K562 (cell line): Measurements from ENCODE around the gene MANF. TPM values are rescaled to one million over a fixed set of nuclear protein-coding genes. Genes with fewer than 3 reads are reported as not detected.
A peak's percentile ranks its signal among the peaks of the same experiment; 100 is the strongest.

Source experiments
- ATAC-seq: fragments of 200-7000 bp; cut with Tn5 transposase; 3 replicates; pipeline ENCODE4 v1.9.1; 2020; ENCODE audit warnings: moderate library complexity
- BruUV-seq: library from RNA; stranded (reverse); fragments of 400-500 nt; replicated peaks from 2 replicates; lab custom pipeline; 2021; lab: Mats Ljungman, UMichigan
- CTCF ChIA-PET: fragments of 300-600 bp; formaldehyde crosslinking; extraction: SDS; loops from one replicate; lab custom pipeline; 2021; ENCODE audit warnings: low intra/inter-chr PET ratio; lab: Yijun Ruan, JAX
- POLR2A ChIA-PET: fragments of 300-600, 350-650 bp; sonication (Branson Sonifier 250); formaldehyde crosslinking; extraction: SDS; loops from one replicate; lab custom pipeline; 2021; ENCODE audit warnings: antibody characterized with exemption, inconsistent platforms; lab: Yijun Ruan, JAX
- DNase-seq, 4 experiments: peaks; one replicate each; pipeline versions ENCODE4 v3.0.0 to v3.0.0-alpha.2; 2011 to 2018; ENCODE audit warnings: low spot score in 3 of 4, mixed read lengths in 3 of 4; ENCODE audit errors: extremely low read depth in 1 of 4
- FAIRE-seq: peaks from 2 replicates; lab custom pipeline; 2011; peaks lifted over from hg19 to GRCh38; lab: Jason Lieb, UNC
- H2AFZ ChIP-seq: 2 replicates; pipeline ENCODE4 v1.6.0; 2011; ENCODE audit warnings: low read depth, low read length, control low read depth, inconsistent platforms
- H3K27ac ChIP-seq: fragments of 200-600 bp; 3 replicates; pipeline ENCODE4 v1.8.0; 2011; ENCODE audit warnings: low read depth, mild to moderate bottlenecking, control low read depth, inconsistent platforms, low read length, moderate library complexity, mixed read lengths; ENCODE audit errors: extremely low read depth
- H3K27me3 ChIP-seq, 2 experiments: fragments of 300-600 bp in 1 of 2; 2 replicates in 1 of 2; 3 replicates in 1 of 2; pipeline versions ENCODE4 v1.6.0 to v1.8.0; 2011; ENCODE audit warnings: inconsistent platforms in 2 of 2, low read length in 2 of 2, mild to moderate bottlenecking in 1 of 2, mixed read lengths in 1 of 2, moderate library complexity in 1 of 2; ENCODE audit not compliant: control insufficient read depth in 2 of 2, insufficient read depth in 2 of 2
- H3K36me3 ChIP-seq: fragments of 300-600 bp; 3 replicates; pipeline ENCODE4 v1.8.0; 2011; ENCODE audit warnings: mild to moderate bottlenecking, low read length, inconsistent platforms; ENCODE audit not compliant: control insufficient read depth, insufficient read depth
- H3K4me1 ChIP-seq, 2 experiments: fragments of 200-600 bp in 1 of 2; replicated peaks in 1 of 2; 2 replicates in 1 of 2; 3 replicates in 1 of 2; pipeline versions ENCODE4 v1.5.1 to v1.8.0; 2011; ENCODE audit warnings: inconsistent platforms in 2 of 2, low read length in 2 of 2, mild to moderate bottlenecking in 1 of 2, mixed read lengths in 1 of 2, moderate library complexity in 1 of 2; ENCODE audit not compliant: control insufficient read depth in 2 of 2, insufficient read depth in 2 of 2
- H3K4me2 ChIP-seq: 2 replicates; pipeline ENCODE4 v1.6.1; 2011; ENCODE audit warnings: low read length, control low read depth, inconsistent platforms, mixed read lengths; ENCODE audit not compliant: insufficient read depth
- H3K4me3 ChIP-seq: fragments of 200-600 bp; sonication (generic), shearing (Covaris generic); 2 replicates; pipeline ENCODE4 v1.5.1; 2016; ENCODE audit warnings: control low read depth, inconsistent platforms
- H3K79me2 ChIP-seq: fragments of 200-600 bp; 3 replicates; pipeline ENCODE4 v1.8.0; 2011; ENCODE audit warnings: low read length, inconsistent platforms; ENCODE audit not compliant: control insufficient read depth, insufficient read depth
- H3K9ac ChIP-seq, 2 experiments: 2 replicates each; pipeline versions ENCODE4 v1.6.0 to v1.6.1; 2011; ENCODE audit warnings: low read depth in 2 of 2, low read length in 2 of 2, control low read depth in 1 of 2, inconsistent platforms in 1 of 2, mild to moderate bottlenecking in 1 of 2, mixed read lengths in 1 of 2; ENCODE audit not compliant: insufficient read depth in 1 of 2
- H3K9me1 ChIP-seq: one replicate; pipeline ENCODE4 v1.6.0; 2011; ENCODE audit warnings: inconsistent platforms, mild to moderate bottlenecking, low read length, moderate library complexity; ENCODE audit not compliant: control insufficient read depth, insufficient read depth
- H3K9me3 ChIP-seq: replicated peaks from 2 replicates; pipeline ENCODE4 v1.5.1; 2011; ENCODE audit warnings: low read depth, low read length, inconsistent platforms; ENCODE audit not compliant: control insufficient read depth, insufficient read depth
- H4K20me1 ChIP-seq: replicated peaks from 2 replicates; pipeline ENCODE4 v1.6.1; 2011; ENCODE audit warnings: low read length, inconsistent platforms, mixed read lengths; ENCODE audit not compliant: control insufficient read depth, insufficient read depth
- E2F3 ChIP-seq: fragments of 250-450 bp; sonication (Bioruptor Pico); IDR thresholded peaks from 2 replicates; pipeline ENCODE4 v1.4.0; 2020; ENCODE audit warnings: mild to moderate bottlenecking
- HEY1 ChIP-seq: fragments of 250-450 bp; sonication (Bioruptor Pico); IDR thresholded peaks from 2 replicates; pipeline ENCODE4 v1.5.0; 2020; ENCODE audit warnings: mild to moderate bottlenecking, moderate library complexity, borderline replicate concordance
- HOXB6 ChIP-seq: fragments of 250-450 bp; sonication (Bioruptor Pico); IDR thresholded peaks from 2 replicates; pipeline ENCODE4 v1.5.1; 2022; ENCODE audit warnings: mild to moderate bottlenecking, borderline replicate concordance
- LCOR ChIP-seq: sonication (generic); formaldehyde crosslinking; IDR thresholded peaks from 2 replicates; pipeline ENCODE4 v1.8.0; 2022; ENCODE audit warnings: mild to moderate bottlenecking, missing genetic modification reagents
- MIER1 ChIP-seq: fragments of 450-650 bp; IDR thresholded peaks from 2 replicates; pipeline ENCODE4 v1.6.1; 2016; ENCODE audit warnings: antibody characterized with exemption, mild to moderate bottlenecking, low read depth
- PML ChIP-seq: IDR thresholded peaks from 2 replicates; pipeline ENCODE4 v1.6.1; 2012; ENCODE audit warnings: low read length, inconsistent platforms
- POLR3A ChIP-seq: IDR thresholded peaks from 2 replicates; pipeline ENCODE4 v1.6.1; 2011; ENCODE audit warnings: borderline replicate concordance, mild to moderate bottlenecking, moderate library complexity; ENCODE audit not compliant: insufficient read length, insufficient read depth; ENCODE audit errors: extremely low read depth
- SMARCB1 ChIP-seq: IDR thresholded peaks from 2 replicates; pipeline ENCODE4 v1.6.1; 2011; ENCODE audit warnings: improper control_type of control experiment, low read depth; ENCODE audit not compliant: insufficient read length
- ZNF445 ChIP-seq: fragments of 250-450 bp; sonication (Bioruptor Pico); IDR thresholded peaks from 2 replicates; pipeline ENCODE4 v1.4.0; 2020; ENCODE audit warnings: low read depth, mild to moderate bottlenecking, moderate library complexity
- WGBS: fragments of 100-300 bp; shearing (Covaris generic); methylation state at CpG from one replicate; pipeline ENCODE4 v1.1.6; 2016; ENCODE audit warnings: low coverage, mixed read lengths; ENCODE audit not compliant: insufficient coverage; ENCODE audit errors: missing lambda C conversion rate; 5-methylcytosine and 5-hydroxymethylcytosine counted together
- in situ Hi-C: fragments of 300-500 bp; cut with MboI; formaldehyde crosslinking; loops from 4 replicates; pipeline ENCODE4 v1.15.0; 2018; ENCODE audit warnings: inconsistent platforms, mixed read lengths
- intact Hi-C: fragments of 100-400 bp; cut with micrococcal nuclease; formaldehyde crosslinking; loops from 2 replicates; pipeline ENCODE4 v1.14.2; 2022
- polyA plus RNA-seq, 8 experiments: library from polyadenylated mRNA; depleted of rRNA in 4 of 8; stranded (reverse) in 5 of 8; unstranded in 3 of 8; fragments of >200 nt; fragmentation: Nextera tagmentation in 2 of 8; fragmentation: Illumina TruSeq in 1 of 8; extraction: Ambion mirVana in 2 of 8; extraction: Trizol in 1 of 8; gene quantifications; 2 replicates each; pipeline versions ENCODE4 v1.2.1 to v1.2.3, GENCODE V29; 2011 to 2014; ENCODE audit warnings: inconsistent platforms in 1 of 8, missing spikeins in 1 of 8
- total RNA-seq, 7 experiments: library from RNA; depleted of rRNA in 6 of 7; stranded (reverse); fragments of >200 nt in 6 of 7; fragmentation: Illumina TruSeq in 2 of 7; extraction: Trizol in 2 of 7; gene quantifications; 2 replicates each; pipeline versions ENCODE4 v1.2.1 to v1.2.3, GENCODE V29; 2011 to 2021; ENCODE audit warnings: low replicate concordance in 1 of 7
- TF ChIP-seq, protein P1 (sequence below): fragments of 450-650 bp; IDR thresholded peaks from 2 replicates; pipeline ENCODE4 v1.6.1; 2016; ENCODE audit warnings: mild to moderate bottlenecking
- TF ChIP-seq, protein P2 (sequence below): fragments of 250-450 bp; sonication (Bioruptor Pico); IDR thresholded peaks from 2 replicates; pipeline ENCODE4 v1.8.0; 2021; ENCODE audit warnings: moderate library complexity, mild to moderate bottlenecking, inconsistent platforms
- TF ChIP-seq, protein P3 (sequence below): sonication (generic); formaldehyde crosslinking; IDR thresholded peaks from 2 replicates; pipeline ENCODE4 v1.8.1; 2023; ENCODE audit warnings: mild to moderate bottlenecking, missing genetic modification reagents

MANF gene
- total and polyA plus RNA-seq, 9 of the 15 experiments (the other 6 are each of a cell fraction or from before 2014, with no cell fraction given): 6.5 to 52.7 (median 42.3) TPM

DNA sequence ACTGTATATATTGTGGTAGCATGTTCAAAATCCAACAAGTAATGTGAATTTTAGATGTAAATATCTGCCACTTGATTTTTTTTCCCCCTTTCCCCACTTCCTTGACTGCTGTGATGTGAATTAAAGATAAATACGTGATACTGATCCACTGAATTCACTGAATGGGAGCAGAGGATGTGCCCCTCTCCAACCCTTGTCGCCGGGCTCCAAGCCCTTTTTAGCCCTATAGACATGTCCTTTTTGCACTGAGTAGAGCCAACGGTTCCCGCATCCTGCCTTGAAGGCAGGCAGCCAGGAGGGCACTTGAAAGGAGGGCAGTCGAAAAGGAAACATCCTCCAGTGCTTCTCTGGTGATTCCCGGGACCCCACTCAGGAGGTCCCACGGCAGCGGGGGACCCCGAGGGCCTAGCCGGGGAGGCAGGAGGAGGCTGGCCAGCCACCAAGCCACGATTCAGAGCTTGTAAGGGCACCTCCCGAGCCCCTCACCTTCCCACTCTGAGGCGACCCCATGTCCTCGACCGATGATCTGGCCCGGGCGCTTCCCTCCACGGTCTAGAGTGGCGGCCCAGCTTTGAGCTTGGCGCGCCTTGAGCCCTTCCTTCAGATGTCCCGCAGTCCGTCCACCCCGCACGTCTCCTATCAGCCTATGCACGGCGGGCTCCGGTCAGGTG lies 901 bp upstream of the MANF start (continued):
- TF ChIP-seq, protein P1, sequence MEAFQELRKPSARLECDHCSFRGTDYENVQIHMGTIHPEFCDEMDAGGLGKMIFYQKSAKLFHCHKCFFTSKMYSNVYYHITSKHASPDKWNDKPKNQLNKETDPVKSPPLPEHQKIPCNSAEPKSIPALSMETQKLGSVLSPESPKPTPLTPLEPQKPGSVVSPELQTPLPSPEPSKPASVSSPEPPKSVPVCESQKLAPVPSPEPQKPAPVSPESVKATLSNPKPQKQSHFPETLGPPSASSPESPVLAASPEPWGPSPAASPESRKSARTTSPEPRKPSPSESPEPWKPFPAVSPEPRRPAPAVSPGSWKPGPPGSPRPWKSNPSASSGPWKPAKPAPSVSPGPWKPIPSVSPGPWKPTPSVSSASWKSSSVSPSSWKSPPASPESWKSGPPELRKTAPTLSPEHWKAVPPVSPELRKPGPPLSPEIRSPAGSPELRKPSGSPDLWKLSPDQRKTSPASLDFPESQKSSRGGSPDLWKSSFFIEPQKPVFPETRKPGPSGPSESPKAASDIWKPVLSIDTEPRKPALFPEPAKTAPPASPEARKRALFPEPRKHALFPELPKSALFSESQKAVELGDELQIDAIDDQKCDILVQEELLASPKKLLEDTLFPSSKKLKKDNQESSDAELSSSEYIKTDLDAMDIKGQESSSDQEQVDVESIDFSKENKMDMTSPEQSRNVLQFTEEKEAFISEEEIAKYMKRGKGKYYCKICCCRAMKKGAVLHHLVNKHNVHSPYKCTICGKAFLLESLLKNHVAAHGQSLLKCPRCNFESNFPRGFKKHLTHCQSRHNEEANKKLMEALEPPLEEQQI: no peak
- TF ChIP-seq, all 486 proteins: peak for 2

DNA sequence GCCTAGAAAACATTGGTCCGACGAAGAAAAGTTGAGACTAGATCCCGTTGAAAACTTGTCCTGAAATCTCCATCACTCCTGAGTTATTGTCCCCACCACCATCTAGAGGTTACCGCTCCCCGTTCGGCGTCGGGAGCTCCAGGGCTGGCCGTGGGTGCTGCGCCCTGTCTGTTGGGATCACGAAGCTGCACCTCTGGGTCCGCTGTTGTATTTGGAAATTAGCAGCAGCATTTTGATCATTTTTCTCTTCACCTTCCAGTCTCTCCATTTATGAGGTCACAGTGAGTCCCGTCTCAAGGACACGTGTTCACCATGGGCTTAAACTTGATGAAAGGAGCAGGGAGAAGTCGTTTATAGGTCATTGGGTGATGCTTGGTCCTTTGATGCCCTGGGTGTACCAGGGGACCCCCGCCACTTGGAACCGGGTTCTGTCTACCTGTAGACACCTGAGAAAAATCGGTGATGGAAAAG lies 565 bp downstream of the MANF start:
- Histone ChIP-seq H3K9me3 (no peaks in the 10 kb centered on the region), H4K20me1 (peaks cover 14% of the 10 kb centered on the region; the same call in 1 of the 2 replicates), H2AFZ (peak overlapping the region; percentile 19; the same call in 1 of the 2 replicates), H3K79me2 (peaks cover 37% of the 10 kb centered on the region), H3K4me1 (peaks cover 11 to 24% of the 10 kb centered on the region in 2 experiments), H3K4me3 (peak overlapping the region; percentile 82), H3K9me1 (peaks cover 14% of the 10 kb centered on the region), H3K9ac (peak overlapping the region; percentile 78 to 91), H3K36me3 (peaks cover 38% of the 10 kb centered on the region), H3K4me2 (peak overlapping the region; percentile 83), H3K27me3 (no peaks in the 10 kb centered on the region), H3K27ac (peak overlapping the region; percentile 68)
- CTCF ChIA-PET: no interaction called here
- ATAC-seq (no peak), FAIRE-seq (no peak), DNase-seq (no peak)
- WGBS: 2% methylated on average over 18 of the region's 18 CpGs
- POLR2A ChIA-PET: interaction anchor here (0.5 to 1.0 kb wide), 4 partner anchors 10 to 402 kb away, joined by 3 to 5 read pairs (median 3); no protein-coding TSS in a partner anchor
- no TSS peak for BruUV-seq
- in situ Hi-C loops: no loop called here
- intact Hi-C loops: loop anchor here (5.0 to 10.0 kb wide), 2 partner anchors 297 to 771 kb away; partner anchors contain the start of genes CISH and MAPKAPK3
- TF ChIP-seq, protein P2, sequence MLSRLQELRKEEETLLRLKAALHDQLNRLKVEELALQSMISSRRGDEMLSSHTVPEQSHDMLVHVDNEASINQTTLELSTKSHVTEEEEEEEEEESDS (CRISPR knock-in tag): no peak
- TF ChIP-seq E2F3 (CRISPR knock-in tag): no peak
- no peak for TF ChIP-seq ZNF445
- TF ChIP-seq, protein P3, sequence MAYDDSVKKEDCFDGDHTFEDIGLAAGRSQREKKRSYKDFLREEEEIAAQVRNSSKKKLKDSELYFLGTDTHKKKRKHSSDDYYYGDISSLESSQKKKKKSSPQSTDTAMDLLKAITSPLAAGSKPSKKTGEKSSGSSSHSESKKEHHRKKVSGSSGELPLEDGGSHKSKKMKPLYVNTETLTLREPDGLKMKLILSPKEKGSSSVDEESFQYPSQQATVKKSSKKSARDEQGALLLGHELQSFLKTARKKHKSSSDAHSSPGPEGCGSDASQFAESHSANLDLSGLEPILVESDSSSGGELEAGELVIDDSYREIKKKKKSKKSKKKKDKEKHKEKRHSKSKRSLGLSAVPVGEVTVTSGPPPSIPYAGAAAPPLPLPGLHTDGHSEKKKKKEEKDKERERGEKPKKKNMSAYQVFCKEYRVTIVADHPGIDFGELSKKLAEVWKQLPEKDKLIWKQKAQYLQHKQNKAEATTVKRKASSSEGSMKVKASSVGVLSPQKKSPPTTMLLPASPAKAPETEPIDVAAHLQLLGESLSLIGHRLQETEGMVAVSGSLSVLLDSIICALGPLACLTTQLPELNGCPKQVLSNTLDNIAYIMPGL (CRISPR knock-in tag): no peak
- no peak for TF ChIP-seq HEY1 (CRISPR knock-in tag)
- no peak for TF ChIP-seq HOXB6 (CRISPR knock-in tag)
- no peak for TF ChIP-seq PML
- no peak for TF ChIP-seq LCOR (CRISPR knock-in tag)
- TF ChIP-seq SMARCB1: no peak
- TF ChIP-seq POLR3A: no peak
- no peak for TF ChIP-seq MIER1
